A172 (cell line): ENCODE data around the gene TMEM134. TPM values are rescaled to one million over a fixed set of nuclear protein-coding genes. Genes with fewer than 3 reads are reported as not detected.

ENCODE experiments used
- DNase-seq: peaks from one replicate; pipeline ENCODE4 v3.0.0-alpha.2; 2015; ENCODE audit warnings: low spot score
- total RNA-seq: library from RNA; depleted of rRNA; stranded (reverse); fragments of >200 nt; shearing (Covaris generic); gene quantifications from 2 replicates; pipeline ENCODE4 v1.2.3, GENCODE V29; 2014

Gene TMEM134
- total RNA-seq, 1 experiment from 2014 or later: 20.0 TPM

DNA sequence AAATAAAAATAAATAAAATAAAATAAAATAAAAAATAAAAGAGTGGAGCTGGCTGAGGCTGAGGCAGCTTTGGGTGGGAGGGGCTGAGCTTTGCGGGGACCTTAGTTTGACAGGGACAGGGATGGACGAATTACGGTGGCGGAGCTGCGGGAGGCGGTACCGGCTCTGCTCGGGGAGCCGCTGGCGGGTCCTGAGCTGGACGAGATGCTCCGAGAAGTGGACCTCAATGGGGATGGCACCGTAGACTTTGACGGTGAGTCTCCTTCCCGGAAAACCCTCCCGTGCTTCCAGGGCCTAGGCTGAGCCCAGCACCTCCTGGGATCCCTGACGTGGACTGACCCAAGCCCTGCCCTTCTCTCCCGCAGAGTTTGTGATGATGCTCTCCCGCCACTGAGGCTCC is 10.8 kb downstream of the TMEM134 start:
- no peak for DNase-seq

DNA sequence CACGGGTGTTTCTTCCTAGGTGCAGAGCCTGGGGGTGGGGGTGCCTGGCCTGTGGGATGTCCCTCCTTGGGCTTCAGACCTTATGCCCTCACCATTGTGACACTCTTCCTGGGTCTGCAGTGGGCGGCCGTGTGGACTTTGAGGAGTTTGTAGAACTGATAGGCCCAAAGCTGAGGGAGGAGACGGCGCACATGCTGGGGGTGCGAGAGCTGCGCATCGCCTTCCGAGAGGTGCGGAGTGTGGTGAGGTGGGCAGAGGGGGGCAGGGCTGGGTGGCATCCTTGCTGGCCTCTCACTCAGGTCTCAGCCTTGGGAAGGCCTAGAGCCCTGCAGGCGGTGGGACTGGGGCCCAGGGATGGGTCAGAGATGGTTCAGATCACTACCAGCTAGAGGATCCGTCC is 11.6 kb downstream of the TMEM134 start:
- no peak for DNase-seq

DNA sequence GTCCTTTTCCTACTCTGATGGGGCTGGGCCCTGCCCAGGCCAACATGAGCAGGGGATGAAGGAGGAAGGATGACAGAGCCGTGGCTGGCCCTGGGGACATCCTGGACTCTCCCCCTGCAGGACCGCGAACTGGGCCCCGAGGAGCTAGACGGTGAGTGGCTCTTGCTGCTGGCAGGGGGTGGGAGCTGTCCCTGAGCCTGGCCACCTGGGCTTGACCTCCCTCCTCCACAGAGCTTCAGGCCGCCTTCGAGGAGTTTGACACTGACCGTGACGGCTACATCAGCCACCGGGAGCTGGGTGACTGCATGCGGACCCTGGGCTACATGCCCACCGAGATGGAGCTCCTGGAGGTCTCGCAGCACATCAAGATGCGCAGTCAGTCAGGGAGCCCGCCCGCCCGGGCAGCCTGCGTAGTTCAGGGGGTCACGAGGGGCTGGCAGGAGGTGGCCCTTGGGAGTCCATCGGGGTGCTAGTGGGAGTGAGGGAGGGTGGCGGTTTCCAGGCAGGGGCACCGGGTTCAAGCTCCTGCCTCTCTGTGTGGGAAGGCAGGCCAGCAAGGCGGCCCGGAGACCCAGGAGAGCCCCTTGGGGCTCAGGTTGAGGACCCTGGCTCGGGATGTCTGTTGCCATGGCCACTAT is 12.9 kb downstream of the TMEM134 start:
- DNase-seq: no peak

DNA sequence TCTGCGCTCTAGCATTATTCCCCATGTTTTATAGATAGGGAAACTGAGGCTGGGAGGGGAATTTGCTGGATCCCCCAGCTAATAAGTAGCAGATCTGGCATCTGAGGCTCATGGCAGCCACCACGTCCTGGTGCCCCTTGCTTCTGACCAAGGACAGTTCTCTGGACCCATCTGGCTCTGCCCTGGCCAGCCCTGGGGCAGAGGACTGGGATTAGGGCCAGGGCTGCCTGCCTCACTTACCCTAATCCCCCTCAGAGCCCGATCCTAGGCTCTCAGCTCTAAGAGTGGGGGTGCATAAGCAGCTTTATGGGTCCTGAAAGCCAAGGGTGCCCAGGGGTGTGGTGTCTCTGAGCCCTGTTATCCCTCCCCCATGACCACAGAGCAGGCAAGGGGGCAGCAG is 14.0 kb downstream of the TMEM134 start, which contains the start of gene CABP4:
TSS of gene CABP4 (plus strand) at position 301 of the 400 bp plus-strand sequence. CDS start at position 371, 70 bp downstream.
- no peak for DNase-seq

DNA sequence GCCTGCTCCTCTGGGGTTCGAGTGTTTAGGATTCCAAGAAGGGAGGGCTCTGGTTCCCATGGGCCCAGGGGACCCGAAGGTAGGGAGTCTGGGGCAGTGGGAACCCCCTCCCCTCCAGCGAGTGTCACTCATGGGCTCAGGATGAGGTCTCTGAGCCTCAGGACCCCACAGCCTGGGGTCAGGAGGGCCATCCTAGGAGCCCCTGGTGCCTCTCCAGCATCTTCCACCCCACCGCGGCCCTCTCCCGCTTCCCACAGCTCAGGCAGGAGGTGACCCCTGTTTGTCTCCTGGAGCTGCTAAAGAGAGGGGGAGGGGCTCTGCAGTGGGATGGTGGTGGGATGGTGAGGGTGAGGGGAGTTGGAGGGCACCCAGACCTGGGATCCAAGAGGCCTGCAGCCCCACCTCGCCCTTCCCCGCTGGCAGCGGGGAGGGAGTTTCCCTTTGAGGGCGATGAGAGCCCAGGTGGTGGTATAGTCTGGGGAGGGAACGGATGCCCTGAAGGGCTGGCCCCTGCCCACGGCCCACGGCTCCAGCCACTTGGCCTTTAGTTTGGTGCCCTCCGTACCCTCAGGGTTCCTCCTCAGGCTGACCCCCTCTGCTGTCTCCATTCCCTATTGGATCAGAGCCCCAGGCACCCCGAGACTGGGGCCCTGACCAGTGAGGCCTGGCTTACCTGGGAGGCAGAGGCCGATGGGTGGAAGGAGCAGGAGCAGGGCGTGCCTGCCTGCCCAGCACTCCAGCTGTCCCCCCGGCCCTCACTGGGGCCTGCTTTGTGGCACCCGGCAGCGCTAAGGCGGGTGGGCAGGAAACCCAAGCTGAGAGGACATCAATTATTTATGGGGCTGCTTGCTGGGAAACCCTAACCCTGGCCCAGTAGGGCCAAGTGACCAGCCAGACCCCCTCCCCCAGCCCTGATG is 15.0 kb downstream of the TMEM134 start:
- no peak for DNase-seq

DNA sequence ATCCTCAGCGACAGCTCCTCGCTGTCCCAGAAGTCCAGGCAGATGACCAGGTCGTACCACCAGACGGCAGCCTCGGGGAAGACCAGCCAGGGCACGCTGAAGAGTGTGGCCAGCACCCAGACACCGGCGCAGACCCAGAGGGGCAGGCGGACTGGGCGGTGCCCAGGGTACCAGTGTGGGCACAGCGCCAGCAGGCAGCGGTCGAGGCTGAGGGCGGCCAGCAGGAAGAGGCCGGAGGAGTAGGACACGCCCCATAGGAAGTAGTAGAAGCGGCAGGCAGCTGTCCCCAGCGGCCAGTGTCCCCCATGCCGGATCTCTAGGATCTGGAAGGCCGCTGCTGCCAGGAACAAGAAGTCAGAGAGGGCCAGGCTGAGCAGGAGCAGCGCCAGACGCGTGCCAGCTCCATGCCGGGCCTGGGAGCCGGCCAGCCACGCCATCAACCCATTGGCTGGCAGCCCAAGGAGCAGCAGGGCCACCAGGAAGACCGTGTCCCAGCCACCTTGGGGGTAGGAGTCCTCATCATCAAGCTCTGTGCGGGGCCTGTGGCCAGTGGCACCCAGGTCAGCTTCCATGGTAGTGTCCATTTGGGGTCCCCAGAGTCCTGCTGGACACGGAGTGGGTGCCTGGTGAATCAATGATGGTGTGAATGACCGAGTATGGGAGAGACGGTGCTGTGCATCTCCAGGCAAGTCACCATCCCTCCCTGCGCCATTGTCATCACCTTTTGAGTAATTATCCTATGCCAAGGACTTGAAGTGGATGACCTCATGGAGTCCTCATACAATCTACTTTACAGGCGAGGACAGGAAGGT is 16.7 kb downstream of the TMEM134 start, which contains the start of gene GPR152:
TSS of gene GPR152 (minus strand) at position 589 of the 812 bp plus-strand sequence. CDS start at position 584, 5 bp downstream.
- no peak for DNase-seq

DNA sequence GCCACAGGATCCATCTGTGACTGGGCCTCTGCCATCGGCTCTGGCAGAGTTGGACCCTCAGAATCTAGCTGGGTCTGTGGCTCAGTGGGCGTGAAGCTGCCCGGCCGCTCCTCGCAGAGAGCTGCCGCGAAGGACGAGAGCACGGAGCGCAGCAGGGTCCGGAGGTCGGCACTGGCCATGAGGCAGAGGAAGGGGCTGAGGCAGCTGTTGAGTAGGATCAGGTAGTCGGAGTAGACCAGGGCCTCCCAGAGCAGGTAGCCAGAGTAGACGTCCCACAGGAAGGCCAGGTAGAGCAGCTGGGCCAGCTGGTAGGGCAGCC is 17.4 kb downstream of the TMEM134 start:
- no peak for DNase-seq

DNA sequence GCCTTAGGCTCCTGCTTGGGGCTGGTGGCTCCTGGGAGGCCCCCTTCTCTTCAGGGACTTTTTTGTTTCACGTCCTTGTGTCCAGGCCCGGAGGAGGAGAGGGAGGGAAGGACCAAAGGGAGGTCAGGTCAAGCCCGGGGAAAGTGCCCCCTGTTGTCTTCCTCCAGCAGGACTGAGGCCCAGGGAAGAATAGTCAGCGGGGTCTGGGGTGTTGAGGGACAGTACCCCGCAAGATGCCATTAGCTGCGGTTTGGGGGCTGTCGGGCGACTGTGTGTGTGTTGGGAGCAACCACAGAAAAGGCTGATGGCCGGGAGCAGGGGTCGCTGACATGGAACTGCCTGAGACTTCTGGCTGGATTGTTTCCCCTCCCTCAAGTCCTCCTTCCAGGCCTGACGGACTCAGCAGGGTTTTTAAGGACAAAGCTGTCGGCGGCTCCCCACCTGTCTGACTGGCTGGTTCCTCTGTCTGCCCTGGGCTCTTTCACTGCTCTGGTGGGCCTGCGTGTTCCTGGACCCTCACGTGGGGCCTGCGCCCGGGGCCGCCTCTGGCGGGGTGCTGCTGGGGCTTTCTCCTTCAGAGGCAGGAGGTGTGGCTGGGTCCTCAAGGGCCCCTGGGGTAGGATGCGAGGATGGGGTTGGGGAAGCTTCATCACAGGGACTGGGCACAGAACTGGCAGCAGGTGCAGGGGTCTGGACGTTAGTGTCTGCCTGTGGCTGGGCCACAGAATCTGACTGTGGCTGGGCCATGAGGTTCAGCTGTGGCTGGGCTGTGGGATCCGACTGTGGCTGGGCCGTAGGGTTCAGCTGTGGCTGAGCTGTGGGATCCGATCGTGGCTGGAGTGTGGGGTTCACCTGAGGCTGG is 18.0 kb downstream of the TMEM134 start:
- no peak for DNase-seq

DNA sequence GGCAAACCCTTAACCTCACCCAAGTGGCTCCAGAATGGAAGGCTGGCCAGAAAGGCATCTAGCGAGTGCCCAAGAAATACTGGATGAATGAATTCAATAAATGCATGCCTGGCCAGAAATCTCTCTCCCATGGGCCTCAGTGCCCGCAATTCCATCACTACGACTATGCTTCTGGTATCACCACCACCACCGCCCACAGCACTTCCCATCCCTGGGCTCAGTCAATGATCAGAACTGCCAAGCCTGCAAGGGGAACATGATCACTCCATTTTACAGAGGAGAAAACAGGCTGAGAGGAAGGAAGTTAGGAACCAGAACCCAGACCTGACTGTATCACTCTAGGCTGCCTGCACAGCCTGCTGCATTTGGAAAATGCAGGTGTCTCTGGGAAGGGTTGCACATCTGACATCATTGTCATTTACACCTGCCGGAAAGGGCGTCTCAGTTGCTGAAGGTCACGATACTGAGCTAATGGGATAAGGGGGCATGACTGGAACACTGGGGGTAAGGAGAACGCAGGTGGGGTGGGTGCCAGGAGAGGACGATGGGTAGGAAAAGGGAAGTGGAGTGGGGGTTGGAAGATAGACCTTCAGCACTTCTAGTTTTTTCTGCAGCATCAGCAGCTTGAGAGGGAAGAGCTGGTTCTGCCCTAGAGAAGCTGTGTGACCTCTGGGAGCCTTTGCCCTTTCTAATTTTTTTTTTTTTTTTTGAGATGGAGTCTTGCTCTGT is 19.8 kb downstream of the TMEM134 start:
- DNase-seq: no peak

DNA sequence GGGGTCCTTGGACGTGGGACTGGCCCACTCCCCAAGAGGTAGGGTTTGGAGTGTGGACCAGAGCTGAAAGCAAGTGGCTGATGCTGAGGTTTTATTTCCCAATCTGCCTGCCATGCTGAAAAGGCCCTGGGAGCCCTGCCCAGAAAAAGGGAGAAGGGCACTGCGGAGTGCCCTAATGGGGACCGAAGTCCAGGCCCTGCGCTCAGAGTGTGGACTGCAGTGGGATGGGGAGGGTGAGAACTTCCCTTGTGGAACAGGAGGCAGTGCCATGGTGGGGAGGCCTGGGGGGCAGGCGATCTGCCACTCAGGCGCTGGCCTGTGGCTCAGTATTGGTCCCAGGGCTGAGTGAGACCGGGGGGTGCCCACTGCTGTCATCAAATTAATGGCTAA is 20.8 kb downstream of the TMEM134 start:
- no peak for DNase-seq

DNA sequence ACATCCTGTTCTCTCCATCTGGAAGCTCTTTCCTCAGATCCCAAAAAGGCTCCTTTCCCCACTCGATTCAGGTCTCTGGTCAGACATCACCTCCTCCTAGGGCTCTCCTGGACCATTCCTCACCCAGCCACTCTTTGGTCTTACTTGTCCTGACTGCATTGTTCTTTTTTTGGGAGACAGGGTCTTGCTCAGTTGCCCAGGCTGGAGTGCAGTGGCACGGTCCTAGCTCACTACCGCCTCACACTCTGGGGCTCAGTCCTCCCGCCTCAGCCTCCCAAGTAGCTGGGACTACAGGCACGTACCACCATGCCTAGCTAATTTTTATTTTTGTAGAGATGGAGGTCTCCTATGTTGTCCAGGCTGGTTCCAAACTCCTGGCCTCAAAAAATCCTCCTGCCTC is 23.5 kb downstream of the TMEM134 start:
- DNase-seq: no peak

DNA sequence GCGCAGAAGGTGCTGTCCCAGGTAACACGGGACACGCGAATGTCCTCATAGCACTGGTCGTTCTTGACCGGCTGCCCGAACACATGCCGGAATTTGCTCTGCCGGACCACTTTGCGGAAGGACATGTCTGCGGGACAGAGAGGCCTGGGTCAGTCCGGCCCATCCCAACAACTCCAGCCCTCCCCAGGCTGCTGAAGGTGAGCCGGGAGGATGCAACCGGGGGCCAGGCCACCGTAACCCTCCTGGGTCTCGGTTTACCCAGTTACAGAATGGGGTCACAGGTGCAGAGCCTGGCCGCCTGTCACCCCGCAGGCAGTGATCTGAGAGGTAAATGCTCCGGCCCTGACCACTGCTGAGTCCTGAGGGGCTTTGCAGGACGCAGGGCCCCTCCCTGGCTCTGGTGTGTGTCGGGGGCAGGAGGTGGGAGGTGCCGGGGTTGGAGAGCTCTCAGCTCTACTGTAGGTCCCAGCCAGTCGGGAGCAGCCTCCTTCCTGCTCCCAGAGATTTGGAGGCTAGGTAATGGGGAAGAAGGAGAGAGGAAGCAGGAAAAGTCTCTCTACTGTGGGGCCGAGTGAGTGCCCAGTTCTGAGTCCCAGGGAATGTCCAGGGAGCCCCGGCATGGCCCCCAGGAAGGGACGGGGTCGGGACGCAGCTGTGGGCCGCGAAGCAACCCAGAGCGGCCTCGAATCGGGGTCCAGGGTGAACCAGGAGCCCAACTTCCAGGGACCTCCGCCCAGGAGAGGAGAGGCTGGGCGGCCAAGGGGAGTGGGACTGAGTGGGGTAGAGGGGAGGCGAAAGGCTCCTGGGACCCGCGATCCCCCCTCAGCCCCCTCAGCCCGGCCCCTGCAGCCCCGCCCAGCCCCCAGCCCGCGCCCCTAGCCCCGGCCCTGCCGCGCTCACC is 26.3 kb downstream of the TMEM134 start:
- DNase-seq: no peak

DNA sequence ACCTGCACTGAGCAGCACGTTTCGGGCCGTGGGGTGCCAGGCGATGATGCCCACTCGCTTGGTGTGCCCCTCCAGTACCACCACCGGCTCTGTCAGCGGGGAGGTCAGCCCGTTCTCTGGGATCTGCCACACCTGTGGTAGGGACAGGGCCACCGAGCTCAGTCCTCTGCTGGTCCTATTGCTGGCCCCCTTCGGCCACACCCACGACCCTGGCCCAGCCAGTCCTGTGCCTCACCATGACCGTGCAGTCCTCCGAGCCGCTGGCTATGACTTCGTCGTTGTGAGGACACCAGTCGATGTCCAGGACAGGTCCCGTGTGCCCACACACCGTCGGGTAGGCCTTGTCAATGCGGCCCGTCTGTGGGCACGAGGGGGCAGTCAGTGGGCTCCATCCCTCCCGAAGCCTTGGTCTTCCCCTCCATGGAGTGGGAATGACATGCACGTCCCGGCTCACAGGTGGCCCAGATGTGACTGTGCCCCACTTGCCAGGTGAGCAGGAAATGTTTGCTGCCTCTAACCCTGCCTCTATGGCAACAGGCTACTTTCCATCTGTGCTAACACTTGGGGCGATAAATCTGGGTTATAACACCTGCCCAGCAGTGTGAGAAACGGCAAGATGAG is 27.2 kb downstream of the TMEM134 start:
- DNase-seq: no peak

DNA sequence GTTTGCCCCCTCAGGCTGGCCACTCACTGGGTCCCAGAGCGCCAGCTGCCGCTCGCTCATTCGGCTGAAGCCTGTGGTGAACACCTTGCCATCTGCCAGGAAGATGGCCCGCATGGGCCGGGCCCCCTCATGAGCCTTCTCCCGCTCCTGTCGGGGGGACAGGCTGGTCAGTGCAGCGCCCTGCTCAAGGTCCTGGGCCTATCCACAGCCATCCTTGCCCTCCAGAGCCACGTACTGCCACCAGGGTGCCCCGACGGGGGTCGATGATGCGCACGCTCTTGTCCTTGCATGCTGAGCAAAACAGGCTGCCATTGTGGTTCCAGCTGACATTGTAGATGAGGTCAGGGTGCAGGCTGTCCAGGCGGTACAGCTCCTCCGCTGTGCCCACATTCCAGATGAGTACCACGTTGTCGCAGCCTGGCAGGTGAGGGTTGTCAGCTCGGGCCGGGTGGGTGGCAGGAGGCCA is 27.9 kb downstream of the TMEM134 start:
- DNase-seq: no peak

DNA sequence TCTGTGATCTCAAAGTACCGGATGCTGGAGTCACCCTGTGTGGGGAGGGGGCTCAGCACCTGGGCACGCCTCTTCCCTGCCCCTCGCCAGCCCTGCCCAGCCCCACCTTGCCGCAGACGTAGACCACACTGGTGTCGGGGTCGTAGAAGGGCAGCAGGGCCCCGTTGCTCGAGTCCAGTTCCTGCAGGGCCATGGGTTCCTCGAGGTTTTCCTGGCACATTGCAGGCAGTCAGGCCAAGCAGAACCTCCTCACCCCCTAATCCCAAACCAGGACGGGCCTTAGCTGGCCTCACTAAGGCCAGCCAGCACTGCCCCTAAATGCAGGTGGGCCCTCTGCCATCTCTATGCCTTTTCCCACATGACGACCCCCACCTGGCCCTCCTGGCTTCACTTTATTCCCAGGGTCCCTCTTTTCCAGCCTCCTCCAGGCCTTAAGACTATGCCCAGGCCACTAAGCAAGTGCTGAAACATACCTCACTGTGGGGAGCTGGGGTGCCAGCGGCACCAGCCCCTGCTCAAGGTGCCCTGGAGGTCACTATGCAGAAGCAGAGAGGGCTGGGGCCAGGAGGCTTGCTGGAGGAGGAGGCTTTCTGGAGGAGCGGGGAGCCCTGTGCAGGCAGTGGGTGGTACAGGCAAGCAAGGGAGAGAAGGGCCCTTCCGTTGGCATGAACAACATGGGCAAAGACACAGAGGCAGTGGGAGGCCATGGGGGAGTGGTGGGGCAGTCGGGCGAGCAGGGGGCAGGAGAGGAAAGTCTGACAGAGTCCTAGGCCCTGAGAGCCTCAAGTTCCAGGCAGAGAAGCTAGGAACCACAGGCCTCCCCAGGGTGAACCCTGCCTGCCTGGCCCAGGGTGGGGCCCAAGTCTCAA is 28.6 kb downstream of the TMEM134 start:
- DNase-seq: no peak

DNA sequence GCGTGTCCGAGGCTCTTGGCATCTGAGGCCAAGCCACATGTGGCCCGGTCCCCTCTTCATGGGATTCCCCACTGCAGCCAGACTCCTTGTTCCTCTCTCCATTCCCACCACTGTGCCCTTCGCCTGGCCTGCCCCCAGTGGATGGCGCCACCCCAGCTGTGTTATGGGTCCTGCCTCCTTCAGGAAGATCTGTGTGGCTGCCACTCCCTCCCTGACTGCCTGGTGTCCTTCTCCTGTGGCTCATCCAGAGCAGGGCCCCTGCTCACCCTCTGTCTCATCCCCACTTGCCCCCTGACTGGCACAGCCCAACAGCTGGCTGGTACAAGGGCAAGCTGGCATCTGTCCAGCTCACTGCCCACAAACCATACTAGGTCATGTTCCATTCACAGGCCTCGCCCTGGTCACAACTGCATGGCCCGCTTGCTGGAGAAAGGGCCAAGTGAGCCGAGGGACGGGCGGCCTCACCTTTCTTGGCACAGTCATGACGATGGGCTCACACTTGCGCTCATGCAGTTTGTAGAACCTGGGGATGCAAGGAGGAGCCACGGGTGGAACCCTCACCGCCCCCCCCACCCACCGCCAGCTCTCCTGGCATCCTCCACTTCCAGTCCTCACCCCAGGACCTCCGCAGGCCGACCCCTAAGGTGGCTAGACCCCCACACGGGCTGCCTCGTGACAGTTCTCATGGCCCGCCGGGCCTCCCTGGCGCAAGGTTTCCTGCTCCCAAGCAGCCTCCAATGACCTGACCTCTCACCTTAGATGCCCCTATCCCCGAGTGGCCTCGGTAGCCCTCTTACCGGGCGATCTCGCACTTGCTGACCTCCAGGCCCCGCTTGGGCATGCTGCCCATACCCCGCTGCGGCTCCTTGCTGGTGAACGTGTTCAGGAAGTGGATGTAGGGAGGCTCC is 29.5 kb downstream of the TMEM134 start:
- DNase-seq: peak; percentile 50
